OCI-LY1 (cell line): ENCODE data around the gene B4GALT2.

ENCODE experiments used
- H2AFZ ChIP-seq: fragments of 200-600 bp; sonication (generic), shearing (Covaris generic); 2 replicates; pipeline ENCODE4 v1.6.0; 2014; ENCODE audit warnings: antibody characterized with exemption, mild to moderate bottlenecking, low read length
- H3F3A ChIP-seq: fragments of 200-600 bp; sonication (generic), shearing (Covaris generic); 2 replicates; pipeline ENCODE4 v1.6.0; 2014; ENCODE audit warnings: mild to moderate bottlenecking, antibody characterized with exemption, low read length, moderate library complexity; ENCODE audit not compliant: insufficient read depth
- H3K27ac ChIP-seq: fragments of 200-600 bp; sonication (generic); 2 replicates; pipeline ENCODE4 v1.5.1; 2014; ENCODE audit warnings: low read length, mixed run types, mild to moderate bottlenecking, low read depth; ENCODE audit not compliant: poor library complexity, severe bottlenecking
- H3K27me3 ChIP-seq: fragments of 200-600 bp; sonication (generic); 2 replicates; pipeline ENCODE4 v1.6.0; 2014; ENCODE audit warnings: antibody characterized with exemption, mild to moderate bottlenecking, low read length, moderate library complexity; ENCODE audit not compliant: insufficient read depth
- H3K36me3 ChIP-seq: fragments of 200-600 bp; sonication (generic); 2 replicates; pipeline ENCODE4 v1.6.1; 2014; ENCODE audit warnings: mild to moderate bottlenecking, antibody characterized with exemption, low read length, moderate library complexity, mixed read lengths; ENCODE audit not compliant: insufficient read depth
- H3K4me1 ChIP-seq: fragments of 200-600 bp; sonication (generic); 2 replicates; pipeline ENCODE4 v1.5.1; 2014; ENCODE audit warnings: mild to moderate bottlenecking, low read length, moderate library complexity; ENCODE audit not compliant: insufficient read depth, severe bottlenecking
- H3K4me2 ChIP-seq: fragments of 200-600 bp; sonication (generic), shearing (Covaris generic); 2 replicates; pipeline ENCODE4 v1.6.1; 2014; ENCODE audit warnings: low read length
- H3K4me3 ChIP-seq: fragments of 200-600 bp; sonication (generic); 2 replicates; pipeline ENCODE4 v1.5.1; 2014; ENCODE audit warnings: low read length, low read depth, mild to moderate bottlenecking, mixed read lengths; ENCODE audit not compliant: poor library complexity, severe bottlenecking
- H3K79me2 ChIP-seq: fragments of 200-600 bp; shearing (Covaris generic); 2 replicates; pipeline ENCODE4 v1.6.1; 2016; ENCODE audit warnings: mixed run types, low read length, mixed read lengths; ENCODE audit not compliant: insufficient read depth
- H3K9ac ChIP-seq: fragments of 200-600 bp; sonication (generic), shearing (Covaris generic); 2 replicates; pipeline ENCODE4 v1.6.1; 2014; ENCODE audit warnings: mild to moderate bottlenecking, low read length, mixed read lengths
- H3K9me2 ChIP-seq: fragments of 200-600 bp; sonication (generic), shearing (Covaris generic); 2 replicates; pipeline ENCODE4 v1.6.1; 2014; ENCODE audit warnings: low read depth, mild to moderate bottlenecking, low read length, mixed read lengths
- H3K9me3 ChIP-seq: fragments of 200-600 bp; shearing (Covaris generic); 2 replicates; pipeline ENCODE4 v1.6.1; 2014; ENCODE audit warnings: low read length, mixed read lengths
- H4K20me1 ChIP-seq: fragments of 200-600 bp; sonication (generic), shearing (Covaris generic); 2 replicates; pipeline ENCODE4 v1.6.0; 2016; ENCODE audit warnings: mild to moderate bottlenecking, low read length; ENCODE audit not compliant: insufficient read depth
- CTCF ChIP-seq: fragments of 200-600 bp; sonication (generic), shearing (Covaris generic); IDR thresholded peaks from 2 replicates; pipeline ENCODE4 v1.5.1; 2017; ENCODE audit warnings: mild to moderate bottlenecking, antibody characterized with exemption, low read length, moderate library complexity, mixed read lengths
- EZH2 ChIP-seq: fragments of 200-600 bp; sonication (generic), shearing (Covaris generic); IDR thresholded peaks from 2 replicates; pipeline ENCODE4 v1.8.0; 2017; ENCODE audit warnings: borderline replicate concordance, mixed run types, mild to moderate bottlenecking, antibody characterized with exemption, low read length, moderate library complexity, mixed read lengths

B4GALT2 gene

DNA sequence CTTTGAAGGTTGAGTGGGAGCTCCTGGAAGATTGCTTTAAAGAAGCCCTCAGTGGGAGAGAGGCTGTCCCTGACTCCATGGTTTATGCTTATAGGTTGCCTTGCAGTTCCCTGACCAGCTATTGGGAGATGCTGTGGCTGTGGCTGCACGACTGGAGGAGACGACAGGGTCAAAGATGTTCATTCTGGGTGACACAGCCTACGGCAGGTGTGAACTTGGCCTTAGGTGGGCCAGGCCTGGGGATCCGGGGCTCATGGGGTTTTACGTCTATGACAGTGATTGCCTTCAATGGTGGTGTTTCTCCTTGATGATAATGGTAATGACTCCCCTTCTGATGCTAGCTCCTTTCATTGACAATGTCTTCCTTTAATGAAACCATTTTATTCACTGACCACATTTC lies 8.5 kb upstream of the B4GALT2 start:
- H3K4me2 ChIP-seq, result peak overlapping the region; percentile 77
- peak overlapping the region; percentile 89 for H3K4me3 ChIP-seq
- H3K4me1 ChIP-seq, result peaks cover 21% of the 10 kb centered on the region
- no peaks in the 10 kb centered on the region for H3K27me3 ChIP-seq
- H4K20me1 ChIP-seq, result no peaks in the 10 kb centered on the region
- no peaks in the 10 kb centered on the region for H3F3A ChIP-seq
- no peaks in the 10 kb centered on the region for H3K9me2 ChIP-seq
- no peak overlapping the region for H2AFZ ChIP-seq
- TF ChIP-seq EZH2 (no peak), CTCF (no peak)
- no peak overlapping the region for H3K27ac ChIP-seq
- no peaks in the 10 kb centered on the region for H3K79me2 ChIP-seq
- H3K36me3 ChIP-seq, result peaks cover 25% of the 10 kb centered on the region
- no peaks in the 10 kb centered on the region for H3K9me3 ChIP-seq
- H3K9ac ChIP-seq, result peak overlapping the region; percentile 69

DNA sequence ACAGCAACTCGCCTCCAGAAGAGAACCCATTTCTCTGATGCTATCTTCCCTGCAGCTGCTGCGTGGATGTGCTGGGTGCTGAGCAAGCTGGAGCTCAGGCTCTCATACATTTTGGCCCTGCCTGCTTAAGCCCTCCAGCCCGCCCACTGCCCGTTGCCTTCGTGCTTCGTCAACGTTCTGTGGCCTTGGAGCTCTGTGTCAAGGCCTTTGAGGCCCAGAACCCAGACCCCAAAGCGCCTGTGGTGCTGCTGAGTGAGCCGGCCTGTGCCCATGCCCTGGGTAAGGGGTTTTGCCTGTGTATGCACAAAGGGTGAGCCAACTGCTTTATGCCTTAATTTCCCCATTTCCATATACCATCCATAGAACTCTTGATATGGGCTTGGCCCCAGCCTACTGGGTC lies 8.1 kb upstream of the B4GALT2 start:
- Histone ChIP-seq H3K79me2 (no peaks in the 10 kb centered on the region), H3K9ac (peak overlapping the region; percentile 69; the same call in 1 of the 2 replicates), H3K4me2 (peak overlapping the region; percentile 77), H3K27me3 (no peaks in the 10 kb centered on the region), H2AFZ (no peak overlapping the region), H3K9me2 (no peaks in the 10 kb centered on the region), H3K4me1 (peaks cover 25% of the 10 kb centered on the region), H3K9me3 (no peaks in the 10 kb centered on the region), H3F3A (no peaks in the 10 kb centered on the region), H4K20me1 (no peaks in the 10 kb centered on the region), H3K27ac (no peak overlapping the region), H3K4me3 (peak overlapping the region; percentile 89), H3K36me3 (peaks cover 27% of the 10 kb centered on the region)
- TF ChIP-seq EZH2 (no peak), CTCF (no peak)

- no peak overlapping the region for H2AFZ ChIP-seq
- H3K36me3 ChIP-seq, result peaks cover 32% of the 10 kb centered on the region
- TF ChIP-seq CTCF, result no peak
- TF ChIP-seq EZH2, result no peak
- H3K9ac ChIP-seq, result no peak overlapping the region
- H3K27ac ChIP-seq, result no peak overlapping the region
- no peaks in the 10 kb centered on the region for H3K9me3 ChIP-seq
- H3K9me2 ChIP-seq, result no peaks in the 10 kb centered on the region
- no peak overlapping the region; the same call in 1 of the 2 replicates for H3K4me2 ChIP-seq
- no peaks in the 10 kb centered on the region for H3K79me2 ChIP-seq
- no peak overlapping the region for H3K4me3 ChIP-seq
- peaks cover 31% of the 10 kb centered on the region for H3K4me1 ChIP-seq
- H3F3A ChIP-seq, result no peaks in the 10 kb centered on the region
- no peaks in the 10 kb centered on the region for H4K20me1 ChIP-seq
- no peaks in the 10 kb centered on the region for H3K27me3 ChIP-seq
These were observed 7.6 kb upstream of the B4GALT2 start for GRCh38 chr1:43971336-43971980.
